HFF-Myc (cell line): Measurements from ENCODE around the gene PPP1R13L.

Source experiments
- DNase-seq: peaks from one replicate; pipeline ENCODE4 v3.0.0-alpha.2; 2011; ENCODE audit warnings: low read depth; ENCODE audit errors: extremely low read depth
- H3K4me3 ChIP-seq: replicated peaks from 2 replicates; pipeline ENCODE4 v1.5.1; 2011; ENCODE audit warnings: low read depth, mild to moderate bottlenecking, control low read depth, low read length
- CTCF ChIP-seq: IDR thresholded peaks from 2 replicates; pipeline ENCODE4 v1.5.1; 2012; ENCODE audit warnings: mild to moderate bottlenecking, low read depth, low read length, control low read depth; ENCODE audit errors: missing control alignments

The PPP1R13L gene

DNA sequence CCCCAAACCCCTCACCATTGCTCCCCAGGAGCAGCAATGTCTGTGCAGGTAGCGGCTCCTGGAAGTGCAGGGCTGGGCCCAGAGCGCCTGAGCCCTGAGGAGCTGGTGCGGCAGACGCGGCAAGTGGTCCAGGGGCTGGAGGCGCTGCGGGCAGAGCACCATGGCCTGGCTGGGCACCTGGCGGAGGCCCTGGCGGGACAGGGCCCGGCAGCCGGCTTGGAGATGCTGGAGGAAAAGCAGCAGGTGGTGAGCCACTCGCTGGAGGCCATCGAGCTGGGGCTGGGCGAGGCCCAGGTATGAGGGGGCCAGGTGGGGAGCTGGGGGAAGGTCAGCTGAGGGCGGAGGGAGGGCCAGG is 59.4 kb downstream of the PPP1R13L start:
- DNase-seq, result no peak
- no peak for TF ChIP-seq CTCF
- no peak overlapping the region for H3K4me3 ChIP-seq

DNA sequence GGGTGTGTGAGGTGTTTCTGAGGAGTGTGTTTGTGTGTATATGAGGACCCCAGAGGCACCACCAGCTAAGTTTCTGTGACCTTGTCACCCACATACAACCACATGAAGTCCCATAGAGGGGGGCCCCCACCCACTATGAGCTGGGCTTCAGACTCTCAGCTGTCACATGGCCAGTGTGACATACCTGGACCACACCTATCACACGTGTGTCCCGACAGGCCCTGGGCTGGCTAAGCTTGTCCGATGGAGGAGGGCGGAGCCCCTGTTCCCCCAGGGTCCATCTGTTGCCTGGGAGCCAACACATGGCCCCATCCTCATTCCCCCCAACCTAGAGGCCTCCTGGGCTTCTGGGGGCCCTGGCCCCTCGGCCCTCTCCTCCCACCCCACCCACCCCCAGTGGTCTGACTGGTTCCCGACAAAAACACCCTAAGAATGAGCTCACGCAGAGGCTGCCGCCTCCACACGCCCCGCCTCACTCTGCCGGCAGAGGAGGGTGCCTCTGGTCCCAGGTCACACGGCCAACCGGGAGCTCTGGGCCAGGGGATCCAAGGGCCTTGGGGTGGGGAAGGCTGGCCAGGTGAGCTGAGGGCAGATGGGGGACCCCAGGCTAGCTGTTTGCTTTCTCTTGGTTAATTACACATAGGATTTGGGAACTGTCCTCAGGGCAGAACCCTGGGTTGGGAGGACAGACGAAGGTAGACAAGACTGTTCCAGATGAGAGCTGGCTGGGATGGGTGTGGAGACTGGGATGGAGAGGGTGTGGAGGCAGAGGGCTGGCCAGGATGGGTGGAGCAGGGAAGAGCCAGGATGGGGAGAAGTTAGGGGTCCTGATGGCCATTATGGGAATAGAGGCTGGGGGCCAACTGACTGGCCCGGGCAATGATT is 60.0 kb downstream of the PPP1R13L start:
- no peak for DNase-seq
- H3K4me3 ChIP-seq, result no peak overlapping the region
- no peak for TF ChIP-seq CTCF

DNA sequence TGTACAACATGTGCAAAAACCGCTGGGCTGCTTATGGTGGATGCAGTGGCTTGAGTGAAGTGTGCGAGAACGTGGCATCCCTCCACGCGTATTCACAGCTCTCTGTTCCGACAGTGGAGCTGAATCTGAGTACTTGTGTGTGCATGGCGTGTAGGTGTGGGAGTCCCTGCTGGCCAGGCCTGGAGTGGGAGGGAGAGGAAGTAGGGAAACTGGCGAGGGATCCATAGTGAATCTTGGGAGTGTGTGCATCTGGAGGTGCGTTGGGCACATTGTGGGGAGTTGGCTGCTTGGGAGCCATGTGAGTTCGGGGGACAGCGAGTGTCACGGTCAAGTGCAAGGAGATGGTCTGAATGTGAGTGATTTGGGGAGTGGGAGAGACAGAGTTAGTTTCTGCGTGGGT is 62.0 kb downstream of the PPP1R13L start:
- no peak for DNase-seq
- no peak overlapping the region for H3K4me3 ChIP-seq

DNA sequence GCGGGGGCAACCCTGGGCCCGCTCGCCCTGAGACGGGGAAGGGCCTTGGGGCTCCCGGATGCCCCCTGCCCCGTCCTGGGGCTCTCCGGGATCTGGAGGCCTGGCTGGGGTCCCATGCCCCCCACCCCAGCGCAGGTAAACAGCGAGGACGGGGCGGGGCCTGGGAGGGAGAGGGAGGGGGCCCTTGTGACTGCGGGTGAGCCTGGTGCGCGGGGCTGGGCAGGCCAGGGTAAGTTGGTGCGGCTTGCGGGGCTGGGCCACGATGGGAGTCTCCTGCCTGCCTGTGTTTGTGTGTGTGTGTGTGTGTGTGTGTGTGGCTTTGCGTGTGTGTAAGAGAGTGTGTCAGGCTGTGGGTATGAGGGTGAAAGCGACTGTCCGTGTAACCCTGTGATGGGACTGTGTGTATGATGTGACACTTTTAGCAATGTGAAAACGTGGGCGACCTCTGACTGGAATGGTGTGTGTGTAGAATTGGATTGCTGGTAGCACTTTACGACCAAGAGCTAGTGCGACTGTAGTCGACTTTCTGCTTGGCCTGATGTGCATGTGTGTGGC is 63.9 kb downstream of the PPP1R13L start:
- no peak overlapping the region for H3K4me3 ChIP-seq
- no peak for DNase-seq
- TF ChIP-seq CTCF, result no peak

More for the DNA sequence above, 62.0 kb downstream of the PPP1R13L start:
- no peak for TF ChIP-seq CTCF

- no peak for TF ChIP-seq CTCF
- DNase-seq, result no peak
- H3K4me3 ChIP-seq, result no peak within 1 kb of the TSS
Measured at GRCh38 chr19:45340232-45340898, 64.5 kb downstream of the PPP1R13L start, which contains the start of gene KLC3. Gene KLC3 (plus strand): TSS chr19:45340750. CDS start chr19:45345542, 4,792 bp downstream.

DNA sequence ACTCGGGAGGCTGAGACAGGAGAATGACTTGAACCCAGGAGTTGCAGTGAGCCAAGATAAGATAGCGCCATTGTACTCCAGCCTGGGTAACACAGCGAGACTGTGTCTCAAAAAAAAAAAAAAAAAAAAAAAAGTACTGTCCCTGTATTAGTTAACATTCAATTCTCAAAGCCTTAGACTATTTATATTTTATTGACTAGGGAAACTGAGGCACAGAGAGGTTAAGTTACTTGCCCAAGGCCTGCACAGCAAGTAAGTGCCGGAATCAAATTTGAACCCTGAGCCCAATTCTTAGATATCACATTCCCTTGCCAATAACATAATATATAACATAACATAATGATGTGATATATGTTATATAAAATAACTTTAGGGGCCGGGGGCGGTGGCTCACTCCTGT is 65.2 kb downstream of the PPP1R13L start:
- no peak for TF ChIP-seq CTCF
- no peak overlapping the region for H3K4me3 ChIP-seq
- no peak for DNase-seq
